ENCODE measurements around the gene FARP1.

DNA sequence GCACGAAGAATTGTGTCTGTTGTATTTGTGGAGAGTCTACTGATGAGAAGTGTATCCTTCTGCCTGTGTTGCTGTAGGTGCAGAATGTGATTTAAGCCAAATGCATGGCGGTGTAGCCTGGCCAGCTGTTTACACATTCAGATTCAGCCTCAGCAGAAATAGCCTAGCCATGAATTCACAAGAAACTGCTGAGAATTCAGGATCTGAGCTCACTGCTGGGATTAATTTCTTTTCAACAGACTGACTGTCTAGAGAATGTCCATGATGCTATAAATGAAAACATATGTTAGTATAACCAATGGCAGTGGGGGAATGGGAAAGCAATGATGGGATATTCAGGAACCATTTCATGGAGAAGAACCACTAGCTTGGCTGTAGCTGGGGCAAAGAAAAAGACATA is 111.6 kb downstream of the FARP1 start:
- no peak for TF ChIP-seq POLR2A (IDR thresholded peaks at IDR 0.05)
- TF ChIP-seq, protein P1, sequence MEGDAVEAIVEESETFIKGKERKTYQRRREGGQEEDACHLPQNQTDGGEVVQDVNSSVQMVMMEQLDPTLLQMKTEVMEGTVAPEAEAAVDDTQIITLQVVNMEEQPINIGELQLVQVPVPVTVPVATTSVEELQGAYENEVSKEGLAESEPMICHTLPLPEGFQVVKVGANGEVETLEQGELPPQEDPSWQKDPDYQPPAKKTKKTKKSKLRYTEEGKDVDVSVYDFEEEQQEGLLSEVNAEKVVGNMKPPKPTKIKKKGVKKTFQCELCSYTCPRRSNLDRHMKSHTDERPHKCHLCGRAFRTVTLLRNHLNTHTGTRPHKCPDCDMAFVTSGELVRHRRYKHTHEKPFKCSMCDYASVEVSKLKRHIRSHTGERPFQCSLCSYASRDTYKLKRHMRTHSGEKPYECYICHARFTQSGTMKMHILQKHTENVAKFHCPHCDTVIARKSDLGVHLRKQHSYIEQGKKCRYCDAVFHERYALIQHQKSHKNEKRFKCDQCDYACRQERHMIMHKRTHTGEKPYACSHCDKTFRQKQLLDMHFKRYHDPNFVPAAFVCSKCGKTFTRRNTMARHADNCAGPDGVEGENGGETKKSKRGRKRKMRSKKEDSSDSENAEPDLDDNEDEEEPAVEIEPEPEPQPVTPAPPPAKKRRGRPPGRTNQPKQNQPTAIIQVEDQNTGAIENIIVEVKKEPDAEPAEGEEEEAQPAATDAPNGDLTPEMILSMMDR (IDR thresholded peaks at IDR 0.05), result no peak
